Tibial nerve (tissue), 4 donors: ENCODE data around the gene PTPRD.
"Not testable (repeated sequence)": the region's sequence is repeated elsewhere in the genome, so short reads cannot be mapped to it uniquely, and the experiment has no call there.

Source experiments
- CTCF ChIP-seq, 5 experiments: fragments of 200-600 bp in 3 of 5; fragments of 450-650 bp in 2 of 5; sonication (generic) in 3 of 5; IDR thresholded peaks; one replicate each; pipeline ENCODE4 v1.5.1; 2016 to 2019; ENCODE audit warnings: antibody characterized with exemption in 5 of 5, mild to moderate bottlenecking in 3 of 5, moderate library complexity in 2 of 5
- EP300 ChIP-seq, 2 donors: sonication (generic); formaldehyde crosslinking; IDR thresholded peaks; one replicate each; pipeline ENCODE4 v1.6.1; 2017; ENCODE audit warnings: antibody characterized with exemption in 2 of 2, mild to moderate bottlenecking in 1 of 2
- POLR2A ChIP-seq, 2 donors: fragments of 450-650 bp; IDR thresholded peaks; one replicate each; pipeline ENCODE4 v1.6.1; 2017; ENCODE audit warnings: antibody characterized with exemption in 2 of 2, mild to moderate bottlenecking in 2 of 2, moderate library complexity in 2 of 2

GRCh38 chr9:8697565-8697964 lies 1915.2 kb downstream of the PTPRD start:
- not testable (repeated sequence) for TF ChIP-seq CTCF, POLR2A, EP300 (IDR thresholded peaks at IDR 0.05)
